Stromal cell of bone marrow (primary cell): ENCODE data around the gene SRL.
"Not testable (repeated sequence)": the region's sequence is repeated elsewhere in the genome, so short reads cannot be mapped to it uniquely, and the experiment has no call there.

Experiments used
- DNase-seq: peaks from one replicate; pipeline ENCODE4 v3.0.0-alpha.2; 2012; ENCODE audit warnings: low read depth

SRL gene

DNA sequence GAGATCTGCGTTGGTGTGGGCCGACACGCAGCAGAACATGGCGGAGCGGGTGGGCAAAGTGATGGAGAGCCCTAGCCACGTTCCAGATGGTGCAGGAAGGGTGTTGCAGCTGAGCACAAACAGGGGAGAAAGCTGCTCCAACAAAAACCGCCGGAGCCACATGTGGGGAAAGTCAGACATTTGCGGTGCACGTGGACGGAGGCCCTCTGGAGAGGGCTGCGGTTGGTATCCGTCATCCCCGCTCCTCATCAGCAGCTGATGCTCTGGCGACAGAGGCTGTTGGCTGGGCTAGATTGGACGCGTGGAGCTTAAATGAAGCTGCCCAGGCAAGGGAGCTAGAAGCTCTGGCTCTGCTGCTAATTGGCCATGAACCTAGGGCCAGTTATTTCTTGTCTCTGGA, 82.2 kb downstream of the SRL start:
- no peak for DNase-seq

DNA sequence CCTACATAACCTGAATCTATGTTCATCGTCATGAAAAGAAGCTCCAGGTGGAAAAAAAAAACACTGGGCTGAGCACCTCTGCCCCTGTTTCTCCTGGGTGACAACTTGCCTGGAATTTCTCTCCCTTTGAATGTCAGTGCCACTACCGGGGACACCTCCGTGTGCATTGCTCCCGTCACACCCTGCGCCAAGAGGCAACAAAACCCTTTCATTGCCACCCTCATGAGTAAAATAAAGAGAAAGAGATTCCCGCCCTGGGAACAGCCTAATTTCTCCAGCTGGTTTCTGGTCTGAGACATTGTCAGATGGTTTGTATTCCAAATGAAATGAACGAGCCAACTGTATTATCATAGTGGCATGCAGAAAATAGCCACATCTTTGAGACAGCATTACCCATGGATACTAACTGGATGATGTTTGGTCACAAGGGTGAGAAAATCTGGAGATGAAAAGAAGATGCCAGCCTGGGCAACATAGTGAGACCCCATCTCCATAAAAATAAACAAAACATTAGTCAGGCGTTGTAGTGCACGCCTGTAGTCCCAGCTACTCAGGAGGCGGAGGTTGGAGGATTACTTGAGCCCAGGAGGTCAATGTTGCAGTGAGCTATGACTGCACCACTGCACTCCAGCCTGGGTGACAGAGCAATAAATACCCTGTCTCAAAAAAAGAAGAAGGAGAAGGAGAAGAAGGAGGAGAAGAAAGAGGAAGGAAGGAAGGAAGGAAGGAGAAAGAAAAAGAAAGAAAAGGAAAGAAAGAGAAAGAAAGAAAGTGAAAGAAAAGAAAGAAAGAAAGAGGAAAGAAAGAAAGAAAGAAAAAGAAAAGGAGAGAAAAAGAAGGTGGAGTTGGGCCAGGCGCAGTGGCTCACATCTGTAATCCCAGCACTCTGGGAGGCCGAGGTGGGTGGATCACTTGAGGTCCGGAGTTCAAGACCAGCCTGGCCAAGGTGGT, 83.5 kb downstream of the SRL start:
- no peak for DNase-seq

GRCh38 chr16:4157376-4157825, 84.5 kb downstream of the SRL start:
- DNase-seq = no peak

- not testable (repeated sequence) for DNase-seq
These were observed 85.4 kb downstream of the SRL start for GRCh38 chr16:4156503-4156902.

GRCh38 chr16:4153364-4153763, 88.5 kb downstream of the SRL start:
- not testable (repeated sequence) for DNase-seq

DNA sequence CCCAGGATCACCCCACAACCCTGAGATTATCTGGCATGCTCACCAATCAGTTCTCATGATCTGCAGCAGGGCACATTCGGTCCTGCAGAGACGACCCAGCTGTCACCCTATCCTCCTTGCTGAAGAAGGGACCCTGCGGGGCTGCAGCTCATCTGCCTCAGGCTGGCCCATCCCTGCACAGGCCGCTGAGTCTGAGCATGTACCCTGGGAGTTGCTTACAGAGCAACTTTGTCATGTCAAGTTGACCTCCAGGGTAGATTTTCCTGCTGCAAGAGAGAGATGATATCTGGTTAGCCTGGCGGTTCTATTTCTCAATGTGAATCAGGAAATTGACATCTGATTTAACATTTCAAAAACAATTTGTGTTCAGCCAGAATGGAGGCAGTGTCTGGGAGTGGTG, 89.6 kb downstream of the SRL start:
- DNase-seq = no peak

GRCh38 chr16:4147236-4147635, 94.6 kb downstream of the SRL start:
- DNase-seq = no peak

GRCh38 chr16:4142268-4142667, 99.6 kb downstream of the SRL start:
- no peak for DNase-seq

- no peak for DNase-seq
These were observed 100.3 kb downstream of the SRL start for GRCh38 chr16:4141604-4142003.

DNA sequence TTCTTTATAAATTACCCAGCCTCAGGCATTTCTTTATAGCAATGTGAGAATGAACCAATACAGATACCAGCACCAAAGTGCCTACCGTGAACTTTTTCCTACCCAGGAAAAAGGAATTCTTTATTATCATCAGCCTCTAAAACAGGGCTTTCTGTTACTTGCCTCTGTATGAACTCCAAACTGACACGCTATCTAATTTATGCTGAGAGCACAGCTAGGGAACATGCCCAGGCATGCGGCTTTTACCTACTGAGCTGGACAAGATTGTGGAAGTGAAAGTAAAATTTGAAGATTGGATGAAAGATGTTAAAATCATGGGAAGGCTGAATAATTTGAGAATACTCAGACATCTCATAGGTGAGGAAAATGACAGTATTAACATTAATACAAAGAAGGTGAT, 101.2 kb downstream of the SRL start:
- no peak for DNase-seq

GRCh38 chr16:4139968-4140367, 101.9 kb downstream of the SRL start:
- no peak for DNase-seq
